GM12875 (cell line): ENCODE results near the gene PDK4.

ENCODE experiments used
- H3K4me3 ChIP-seq: one replicate; pipeline ENCODE4 v1.5.1; 2011; ENCODE audit warnings: low read depth, low read length, control low read depth
- TF ChIP-seq, protein P1 (sequence below): IDR thresholded peaks from 2 replicates; pipeline ENCODE4 v1.5.1; 2011; ENCODE audit warnings: low read depth, mild to moderate bottlenecking, control low read depth, inconsistent platforms, low read length, moderate library complexity, borderline replicate concordance; ENCODE audit not compliant: insufficient read depth

The PDK4 gene

DNA sequence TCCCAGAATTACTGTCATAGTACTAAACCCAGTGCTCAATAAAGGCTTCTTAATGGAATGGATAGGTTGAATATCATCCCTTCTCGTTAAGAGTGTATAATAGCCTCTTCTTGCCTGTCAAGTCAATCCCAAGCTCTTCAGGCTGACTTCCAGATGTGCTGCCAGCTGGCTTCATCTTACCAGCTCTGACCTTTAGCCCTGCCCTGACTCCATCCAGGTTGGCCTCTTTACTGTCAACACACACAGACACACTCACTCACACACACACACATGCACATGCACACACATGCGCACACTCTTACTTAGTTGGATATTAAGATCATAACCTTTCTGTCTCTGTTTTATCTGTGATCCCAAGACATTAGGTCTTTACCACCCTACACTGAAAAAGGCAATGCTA is 61.5 kb downstream of the PDK4 start:
- TF ChIP-seq, protein P1, sequence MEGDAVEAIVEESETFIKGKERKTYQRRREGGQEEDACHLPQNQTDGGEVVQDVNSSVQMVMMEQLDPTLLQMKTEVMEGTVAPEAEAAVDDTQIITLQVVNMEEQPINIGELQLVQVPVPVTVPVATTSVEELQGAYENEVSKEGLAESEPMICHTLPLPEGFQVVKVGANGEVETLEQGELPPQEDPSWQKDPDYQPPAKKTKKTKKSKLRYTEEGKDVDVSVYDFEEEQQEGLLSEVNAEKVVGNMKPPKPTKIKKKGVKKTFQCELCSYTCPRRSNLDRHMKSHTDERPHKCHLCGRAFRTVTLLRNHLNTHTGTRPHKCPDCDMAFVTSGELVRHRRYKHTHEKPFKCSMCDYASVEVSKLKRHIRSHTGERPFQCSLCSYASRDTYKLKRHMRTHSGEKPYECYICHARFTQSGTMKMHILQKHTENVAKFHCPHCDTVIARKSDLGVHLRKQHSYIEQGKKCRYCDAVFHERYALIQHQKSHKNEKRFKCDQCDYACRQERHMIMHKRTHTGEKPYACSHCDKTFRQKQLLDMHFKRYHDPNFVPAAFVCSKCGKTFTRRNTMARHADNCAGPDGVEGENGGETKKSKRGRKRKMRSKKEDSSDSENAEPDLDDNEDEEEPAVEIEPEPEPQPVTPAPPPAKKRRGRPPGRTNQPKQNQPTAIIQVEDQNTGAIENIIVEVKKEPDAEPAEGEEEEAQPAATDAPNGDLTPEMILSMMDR, result no peak
- no peak overlapping the region for H3K4me3 ChIP-seq
